ENCODE data around the gene EEIG1.

The EEIG1 gene

GRCh38 chr9:127973169-127974000, 7.4 kb downstream of the EEIG1 start:
- no peak for DNase-seq
- Mint-ChIP-seq H3K9me3 (no peaks in the 10 kb centered on the region), H3K27me3 (no peaks in the 10 kb centered on the region), H3K4me3 (peak overlapping the region; percentile 85 to 92), H3K27ac (peak overlapping the region; percentile 37 to 88), H3K4me1 (peaks cover 93% of the 10 kb centered on the region)
- no peak for ATAC-seq

GRCh38 chr9:127972236-127972871, 8.4 kb downstream of the EEIG1 start:
- peak overlapping the region; percentile 95 to 97 for H3K27ac Mint-ChIP-seq
- no peaks in the 10 kb centered on the region for H3K27me3 Mint-ChIP-seq
- no peak for DNase-seq
- no peaks in the 10 kb centered on the region for H3K9me3 Mint-ChIP-seq
- peak overlapping the region; percentile 85 to 92 for H3K4me3 Mint-ChIP-seq
- ATAC-seq, result no peak
- H3K4me1 Mint-ChIP-seq, result peaks cover 100% of the 10 kb centered on the region

- H3K9me3 Mint-ChIP-seq, result no peaks in the 10 kb centered on the region
- H3K4me1 Mint-ChIP-seq, result peaks cover 100% of the 10 kb centered on the region
- DNase-seq, result peak; percentile 52 to 77
Measured at GRCh38 chr9:127971357-127972235, 9.2 kb downstream of the EEIG1 start.

GRCh38 chr9:127970401-127971313, 10.1 kb downstream of the EEIG1 start:
- peak; percentile 85 to 91 for DNase-seq
- H3K27me3 Mint-ChIP-seq, result no peaks in the 10 kb centered on the region
- H3K27ac Mint-ChIP-seq, result peak overlapping the region; percentile 97 to 98
- H3K9me3 Mint-ChIP-seq, result no peaks in the 10 kb centered on the region
- H3K4me3 Mint-ChIP-seq, result peak overlapping the region; percentile 85 to 92
- ATAC-seq, result peak; percentile 86
- peaks cover 100% of the 10 kb centered on the region for H3K4me1 Mint-ChIP-seq

More at GRCh38 chr9:127971357-127972235, 9.2 kb downstream of the EEIG1 start:
- H3K4me3 Mint-ChIP-seq, result peak overlapping the region; percentile 85 to 92
- peak; percentile 42 for ATAC-seq
- H3K27ac Mint-ChIP-seq, result peak overlapping the region; percentile 97 to 98
- H3K27me3 Mint-ChIP-seq, result no peaks in the 10 kb centered on the region

- Mint-ChIP-seq H3K9me3 (no peaks in the 10 kb centered on the region), H3K27me3 (no peaks in the 10 kb centered on the region), H3K27ac (peak overlapping the region; percentile 97 to 98), H3K4me3 (peak overlapping the region; percentile 85 to 92), H3K4me1 (peaks cover 100% of the 10 kb centered on the region)
- DNase-seq (peak in 1 of 2 donors; percentile 34), ATAC-seq (no peak)
Measured at GRCh38 chr9:127968700-127969383, 11.9 kb downstream of the EEIG1 start.

GRCh38 chr9:127968042-127968441, 12.7 kb downstream of the EEIG1 start:
- H3K27me3 Mint-ChIP-seq, result no peaks in the 10 kb centered on the region
- no peak for DNase-seq
- H3K4me1 Mint-ChIP-seq, result peaks cover 100% of the 10 kb centered on the region
- peak overlapping the region; percentile 97 to 98 for H3K27ac Mint-ChIP-seq
- H3K9me3 Mint-ChIP-seq, result no peaks in the 10 kb centered on the region
- H3K4me3 Mint-ChIP-seq, result peak overlapping the region; percentile 85 to 92
- ATAC-seq, result no peak

- ATAC-seq, result no peak
- Mint-ChIP-seq H3K4me1 (peaks cover 100% of the 10 kb centered on the region), H3K4me3 (peak overlapping the region; percentile 85 to 92), H3K9me3 (no peaks in the 10 kb centered on the region), H3K27me3 (no peaks in the 10 kb centered on the region), H3K27ac (peak overlapping the region; percentile 93 to 97)
- DNase-seq, result no peak
Measured at GRCh38 chr9:127967151-127967809, 13.5 kb downstream of the EEIG1 start.

- Mint-ChIP-seq H3K4me1 (peaks cover 100% of the 10 kb centered on the region), H3K9me3 (no peaks in the 10 kb centered on the region), H3K27ac (peak overlapping the region; percentile 88 to 97), H3K27me3 (no peaks in the 10 kb centered on the region), H3K4me3 (peak overlapping the region; percentile 85 to 92)
- DNase-seq (no peak), ATAC-seq (no peak)
Measured at GRCh38 chr9:127966416-127967150, 14.2 kb downstream of the EEIG1 start.

GRCh38 chr9:127965953-127966352, 14.8 kb downstream of the EEIG1 start:
- DNase-seq (no peak), ATAC-seq (no peak)
- peak overlapping the region; percentile 85 to 91 for H3K4me3 Mint-ChIP-seq
- peaks cover 100% of the 10 kb centered on the region for H3K4me1 Mint-ChIP-seq
- H3K9me3 Mint-ChIP-seq, result no peaks in the 10 kb centered on the region
- H3K27ac Mint-ChIP-seq, result peak overlapping the region; percentile 99
- no peaks in the 10 kb centered on the region for H3K27me3 Mint-ChIP-seq

- Mint-ChIP-seq H3K27me3 (no peaks in the 10 kb centered on the region), H3K4me1 (peaks cover 100% of the 10 kb centered on the region), H3K4me3 (peak overlapping the region; percentile 77 to 85), H3K27ac (peak overlapping the region; percentile 85 to 95), H3K9me3 (peaks cover 0 to 9% of the 10 kb centered on the region in 2 donors)
- ATAC-seq (peak; percentile 37), DNase-seq (peak in 1 of 2 donors; percentile 23)
Measured at GRCh38 chr9:127963359-127964064, 17.3 kb downstream of the EEIG1 start.

GRCh38 chr9:127963041-127963358, 17.8 kb downstream of the EEIG1 start:
- ATAC-seq (no peak), DNase-seq (no peak)
- peaks cover 0 to 9% of the 10 kb centered on the region in 2 donors for H3K9me3 Mint-ChIP-seq
- peak overlapping the region; percentile 61 to 95 for H3K27ac Mint-ChIP-seq
- H3K4me1 Mint-ChIP-seq, result peaks cover 100% of the 10 kb centered on the region
- no peaks in the 10 kb centered on the region for H3K27me3 Mint-ChIP-seq
- H3K4me3 Mint-ChIP-seq, result peak overlapping the region; percentile 77 to 85

- Mint-ChIP-seq H3K27me3 (no peaks in the 10 kb centered on the region), H3K27ac (peak overlapping the region in 1 of 2 donors; percentile 89), H3K4me3 (peak overlapping the region; percentile 11 to 77), H3K4me1 (peaks cover 100% of the 10 kb centered on the region), H3K9me3 (peaks cover 0 to 9% of the 10 kb centered on the region in 2 donors)
- ATAC-seq, result no peak
- no peak for DNase-seq
Measured at GRCh38 chr9:127962278-127962677, 18.5 kb downstream of the EEIG1 start.

All from stimulated activated naive CD8-positive, alpha-beta T cell treated with anti-CD3 and anti-CD28 coated beads, Interleukin-15, amount 100 ng/mL, for 72 hours (primary cell).